Body of pancreas (tissue), 4 donors: Measurements from ENCODE around the gene AGAP1. TPM values are rescaled to one million over a fixed set of nuclear protein-coding genes. Genes with fewer than 3 reads are reported as not detected.

Source experiments
- ATAC-seq: fragments of 150-250 bp; one replicate; pipeline ENCODE4 v1.9.1; 2016
- DNase-seq, 4 donors: peaks; one replicate each; pipeline ENCODE4 v3.0.0-alpha.2; 2019
- H3K27ac ChIP-seq, 4 donors: fragments of 200-600 bp; sonication (generic); 1 replicate in 3 of 4; 2 replicates in 1 of 4; pipeline versions ENCODE4 v1.5.1 to v1.6.1; 2016 to 2019; ENCODE audit warnings: mild to moderate bottlenecking in 1 of 4, mixed read lengths in 1 of 4, moderate library complexity in 1 of 4
- H3K27me3 ChIP-seq, 2 donors: fragments of 200-600 bp; sonication (generic); one replicate each; pipeline ENCODE4 v1.6.0; 2016; ENCODE audit warnings: mild to moderate bottlenecking in 1 of 2
- H3K36me3 ChIP-seq, 2 donors: fragments of 200-600 bp; sonication (generic); replicated peaks in 1 of 2; 2 replicates each; pipeline ENCODE4 v1.5.1; 2016; ENCODE audit warnings: low read depth in 2 of 2; ENCODE audit not compliant: insufficient read depth in 1 of 2
- H3K4me1 ChIP-seq: fragments of 200-600 bp; sonication (generic); one replicate; pipeline ENCODE4 v1.6.0; 2016
- H3K4me3 ChIP-seq, 2 donors: fragments of 200-600 bp; sonication (generic); 1 replicate in 1 of 2; 2 replicates in 1 of 2; pipeline ENCODE4 v1.5.1; 2016 to 2019
- H3K9me3 ChIP-seq, 3 donors: fragments of 200-600 bp; sonication (generic); 1 replicate in 2 of 3; 2 replicates in 1 of 3; pipeline ENCODE4 v1.5.1; 2016
- POLR2A ChIP-seq, 3 donors: fragments of 450-650 bp; IDR thresholded peaks; one replicate each; pipeline ENCODE4 v1.6.1; 2016; ENCODE audit warnings: antibody characterized with exemption in 3 of 3, mild to moderate bottlenecking in 2 of 3
- WGBS, 2 donors: methylation state at CpG; one replicate each; pipeline ENCODE4 v1.1.5; 2017; 5-methylcytosine and 5-hydroxymethylcytosine counted together
- intact Hi-C: fragments of 100-400 bp; cut with DNase I; formaldehyde crosslinking; loops from one replicate; pipeline ENCODE4 v1.15.1; 2023
- total RNA-seq, 2 donors: library from RNA; depleted of rRNA; stranded (reverse); fragments of >200 nt; gene quantifications; one replicate each; pipeline ENCODE4 v1.1.0, GENCODE V29; 2016
- TF ChIP-seq, protein P1 (sequence below), 7 experiments: fragments of 450-650 bp in 4 of 7; fragments of 200-600 bp in 3 of 7; sonication (generic) in 3 of 7; IDR thresholded peaks; one replicate each; pipeline ENCODE4 v1.5.1; 2016 to 2019; ENCODE audit warnings: antibody characterized with exemption in 7 of 7

AGAP1 gene
- total RNA-seq, 2 donors from 2014 or later = 21.3 to 32.6 TPM

DNA sequence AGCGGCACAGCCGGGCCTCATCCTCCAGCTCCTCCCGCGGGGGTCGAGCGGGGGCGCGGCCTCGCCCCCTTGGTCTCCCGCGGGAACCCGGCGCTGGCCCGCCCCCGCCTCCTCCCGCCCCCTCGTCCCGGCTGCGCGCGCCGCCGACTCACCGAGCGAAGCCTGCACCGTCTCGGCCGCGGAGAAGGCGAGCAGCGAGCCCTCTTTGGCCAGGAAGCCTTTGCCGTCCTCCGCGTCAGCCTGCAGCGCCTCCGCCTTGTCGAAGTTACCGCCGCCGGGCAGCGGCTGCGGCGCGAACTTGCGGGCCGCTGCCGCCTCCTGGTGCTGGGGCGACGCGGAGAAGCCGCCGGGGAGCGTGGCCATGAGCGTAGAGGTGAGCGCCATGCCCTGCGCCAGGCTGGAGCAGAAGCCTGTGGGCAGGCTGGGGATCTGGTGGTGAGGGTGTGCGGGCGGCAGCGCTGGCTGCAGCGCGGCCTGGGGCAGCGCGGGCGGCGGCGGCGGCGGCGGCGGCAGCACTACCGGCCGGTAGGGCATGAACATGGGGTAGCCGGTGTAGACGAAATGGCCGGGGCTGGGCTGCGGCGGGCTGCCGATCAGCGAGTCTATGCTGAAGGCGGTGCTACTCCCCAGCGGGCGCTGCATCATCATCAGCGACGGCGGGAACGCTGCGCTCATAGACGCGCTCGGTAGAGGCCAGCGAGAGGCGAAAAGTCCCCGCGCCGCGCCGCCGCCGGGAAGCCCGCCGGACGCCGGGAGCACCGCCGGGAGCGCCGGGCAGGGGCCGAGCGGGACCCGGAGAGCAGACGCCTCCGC is 673.7 kb downstream of the AGAP1 start:
- no peak overlapping the region for H3K27ac ChIP-seq
- no peak overlapping the region for H3K4me3 ChIP-seq
- H3K4me1 ChIP-seq = peaks cover 71% of the 10 kb centered on the region
- no peaks in the 10 kb centered on the region for H3K9me3 ChIP-seq
- DNase-seq (peak in 1 of 4 donors; percentile 23), ATAC-seq (peak; percentile 33)
- intact Hi-C loops = no loop called here
- no peaks in the 10 kb centered on the region for H3K36me3 ChIP-seq
- TF ChIP-seq, protein P1, sequence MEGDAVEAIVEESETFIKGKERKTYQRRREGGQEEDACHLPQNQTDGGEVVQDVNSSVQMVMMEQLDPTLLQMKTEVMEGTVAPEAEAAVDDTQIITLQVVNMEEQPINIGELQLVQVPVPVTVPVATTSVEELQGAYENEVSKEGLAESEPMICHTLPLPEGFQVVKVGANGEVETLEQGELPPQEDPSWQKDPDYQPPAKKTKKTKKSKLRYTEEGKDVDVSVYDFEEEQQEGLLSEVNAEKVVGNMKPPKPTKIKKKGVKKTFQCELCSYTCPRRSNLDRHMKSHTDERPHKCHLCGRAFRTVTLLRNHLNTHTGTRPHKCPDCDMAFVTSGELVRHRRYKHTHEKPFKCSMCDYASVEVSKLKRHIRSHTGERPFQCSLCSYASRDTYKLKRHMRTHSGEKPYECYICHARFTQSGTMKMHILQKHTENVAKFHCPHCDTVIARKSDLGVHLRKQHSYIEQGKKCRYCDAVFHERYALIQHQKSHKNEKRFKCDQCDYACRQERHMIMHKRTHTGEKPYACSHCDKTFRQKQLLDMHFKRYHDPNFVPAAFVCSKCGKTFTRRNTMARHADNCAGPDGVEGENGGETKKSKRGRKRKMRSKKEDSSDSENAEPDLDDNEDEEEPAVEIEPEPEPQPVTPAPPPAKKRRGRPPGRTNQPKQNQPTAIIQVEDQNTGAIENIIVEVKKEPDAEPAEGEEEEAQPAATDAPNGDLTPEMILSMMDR (IDR thresholded peaks at IDR 0.05) = no peak
- no peak for TF ChIP-seq POLR2A (IDR thresholded peaks at IDR 0.05)
- WGBS, 2 donors = 2 to 7% methylated on average over 3 to 102 of the region's 112 CpGs
- peaks cover 12 to 92% of the 10 kb centered on the region in 2 donors for H3K27me3 ChIP-seq

DNA sequence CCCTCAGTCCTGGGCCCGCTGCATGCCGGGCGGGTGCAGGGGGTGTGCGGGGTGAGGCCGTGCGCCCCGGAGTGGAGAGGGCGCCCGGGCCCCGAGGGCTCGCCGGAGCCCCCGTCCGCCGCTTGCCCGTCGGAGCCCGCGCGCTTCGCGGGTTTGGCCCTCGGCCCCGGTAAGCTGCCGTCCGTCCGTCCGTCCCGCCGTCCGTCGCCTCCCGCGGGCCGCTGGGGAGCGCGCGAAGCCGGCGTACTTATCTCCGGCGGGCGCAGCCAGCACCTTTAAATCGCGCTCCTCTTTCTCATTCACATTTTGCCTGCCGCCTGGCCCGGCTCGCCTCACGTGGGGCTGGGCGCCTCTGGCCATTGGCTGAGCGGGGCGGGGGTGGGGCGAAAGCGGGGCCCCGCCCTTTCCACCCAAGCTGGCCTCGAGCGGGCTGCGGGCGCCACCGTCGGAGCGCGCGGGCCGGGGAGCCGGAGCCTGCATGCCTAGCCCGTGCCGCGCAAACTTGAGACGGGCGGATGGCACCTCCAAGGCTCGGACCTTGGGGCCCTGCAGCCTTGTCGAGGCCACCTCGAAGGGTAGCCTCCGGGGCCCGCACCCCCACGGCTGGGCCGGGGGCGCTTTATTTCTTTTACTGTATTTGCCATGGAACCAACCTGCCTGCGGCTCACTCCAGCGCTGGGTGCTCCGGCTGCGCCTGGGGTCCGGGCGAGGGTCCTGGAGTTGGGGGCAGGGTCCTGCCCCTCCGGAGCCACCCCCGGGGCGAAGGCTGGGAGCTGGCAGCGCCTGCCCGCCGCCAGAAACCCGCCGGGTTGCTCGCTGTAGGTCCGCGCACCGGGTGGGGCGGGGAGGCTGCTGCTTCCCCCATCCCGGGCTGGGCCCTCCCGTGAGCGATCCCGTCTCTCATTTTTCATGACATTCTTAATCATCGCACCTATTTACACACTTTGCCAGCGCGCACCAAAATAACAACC is 674.6 kb downstream of the AGAP1 start, which contains the start of gene GBX2:
Gene GBX2 (minus strand): TSS at position 277 of the 971 bp plus-strand sequence. CDS start 415 bp downstream, outside the sequence.
- H3K27me3 ChIP-seq = peaks cover 12 to 93% of the 10 kb centered on the region in 2 donors
- H3K4me1 ChIP-seq = peaks cover 67% of the 10 kb centered on the region
- DNase-seq = peak in 1 of 4 donors; percentile 25

DNA sequence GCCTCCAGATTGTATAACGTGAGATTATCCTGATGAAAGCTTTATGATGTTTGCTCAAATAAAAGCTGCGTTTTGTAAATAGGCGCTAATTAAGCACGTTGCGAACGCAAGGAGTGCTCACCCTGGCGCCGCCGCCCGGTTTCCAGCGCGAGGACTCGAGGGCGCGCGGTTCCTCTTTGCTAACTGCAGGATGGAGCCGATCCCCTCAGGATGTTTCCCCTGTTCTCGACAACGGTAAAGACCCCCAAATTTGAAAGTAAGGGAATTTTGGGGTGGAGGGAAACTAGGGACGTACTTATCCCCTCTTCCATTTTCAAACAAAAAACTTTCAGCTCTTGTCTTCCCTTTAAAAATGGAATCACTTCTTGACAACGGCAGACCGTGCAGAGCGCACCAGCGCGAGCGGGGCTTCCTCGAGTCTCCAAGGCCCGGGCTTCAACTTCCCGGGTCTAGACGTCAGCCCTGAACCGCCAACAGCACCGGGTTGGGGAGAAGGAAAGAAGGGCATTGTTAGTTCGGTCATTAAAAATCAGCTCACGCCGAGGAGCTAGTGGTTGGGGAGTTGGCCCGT is 675.4 kb downstream of the AGAP1 start:
- H3K27ac ChIP-seq = no peak overlapping the region
- TF ChIP-seq POLR2A (IDR thresholded peaks at IDR 0.05) = no peak
- TF ChIP-seq, protein P1 (IDR thresholded peaks at IDR 0.05) = no peak
- 5 to 9% methylated on average over 24 to 36 of the region's 36 CpGs for WGBS, 2 donors
- H3K4me3 ChIP-seq = no peak overlapping the region
- H3K36me3 ChIP-seq = no peaks in the 10 kb centered on the region
- ATAC-seq = no peak
- H3K4me1 ChIP-seq = peaks cover 58% of the 10 kb centered on the region
- no peaks in the 10 kb centered on the region for H3K9me3 ChIP-seq
- DNase-seq = no peak
- H3K27me3 ChIP-seq = peaks cover 12 to 90% of the 10 kb centered on the region in 2 donors
- intact Hi-C loops = no loop called here

More for the DNA sequence above, 674.6 kb downstream of the AGAP1 start, which contains the start of gene GBX2:
- WGBS, 2 donors = 0 to 5% methylated on average over 3 to 101 of the region's 105 CpGs
- Histone ChIP-seq H3K9me3 (no peaks in the 10 kb centered on the region), H3K36me3 (no peaks in the 10 kb centered on the region), H3K27ac (no peak within 1 kb of the TSS), H3K4me3 (no peak within 1 kb of the TSS)
- intact Hi-C loops = no loop called here
- TF ChIP-seq, protein P1 (IDR thresholded peaks at IDR 0.05) = no peak
- TF ChIP-seq POLR2A (IDR thresholded peaks at IDR 0.05) = no peak
- peak; percentile 34 for ATAC-seq

DNA sequence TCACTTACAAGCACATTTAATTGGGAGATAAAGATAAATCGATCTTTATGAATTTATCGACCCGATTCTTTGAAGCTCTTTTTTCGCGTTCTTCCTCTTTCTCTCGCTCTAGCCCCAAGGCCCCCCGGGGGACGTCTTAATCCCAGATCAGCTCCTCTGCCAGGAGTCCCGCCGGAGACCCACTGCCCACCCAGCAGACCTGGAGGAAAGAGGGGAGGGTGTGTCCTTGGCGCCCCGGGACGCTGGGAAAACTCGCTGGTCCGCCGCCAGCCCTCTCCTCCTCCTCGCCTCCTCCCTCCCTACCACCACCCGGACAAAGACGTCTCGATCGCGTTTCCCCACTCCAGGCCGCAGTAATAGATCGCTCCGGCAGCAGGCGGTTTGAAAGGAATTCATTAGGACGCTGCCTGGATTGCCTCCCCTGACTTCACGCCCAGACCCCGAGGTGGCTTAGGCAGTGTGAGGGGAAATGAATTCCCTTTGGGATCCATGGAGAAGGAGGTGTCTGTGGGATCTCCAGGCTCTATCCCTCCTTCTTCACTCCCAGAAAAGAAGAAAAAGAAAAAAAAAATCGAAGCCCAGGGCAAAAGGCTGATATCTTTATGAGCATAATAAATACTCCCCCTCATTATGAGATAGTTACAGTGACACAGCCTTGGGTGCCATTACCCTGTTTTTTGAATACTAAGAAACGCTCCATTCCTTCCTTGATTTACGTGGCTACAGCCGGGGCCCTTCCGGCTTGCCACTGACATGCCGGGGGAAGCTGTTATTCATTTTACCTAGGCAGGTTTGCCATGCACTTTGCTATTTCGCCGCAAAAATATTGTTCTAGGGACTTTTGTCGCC is 676.1 kb downstream of the AGAP1 start:
- Histone ChIP-seq H3K27me3 (peaks cover 12 to 85% of the 10 kb centered on the region in 2 donors), H3K4me1 (peaks cover 51% of the 10 kb centered on the region)
- intact Hi-C loops = no loop called here

More for the DNA sequence above, 676.1 kb downstream of the AGAP1 start:
- H3K36me3 ChIP-seq = no peaks in the 10 kb centered on the region
- no peak for DNase-seq
- ATAC-seq = no peak
- H3K27ac ChIP-seq = no peak overlapping the region
- TF ChIP-seq, protein P1 (IDR thresholded peaks at IDR 0.05) = no peak
- no peak for TF ChIP-seq POLR2A (IDR thresholded peaks at IDR 0.05)
- WGBS, 2 donors = 4 to 5% methylated on average over 38 of the region's 38 CpGs
- H3K9me3 ChIP-seq = no peaks in the 10 kb centered on the region
- H3K4me3 ChIP-seq = no peak overlapping the region
